Lower leg skin (tissue), 3 donors: ENCODE data around the gene POC1A.
"Not testable (repeated sequence)": the region's sequence is repeated elsewhere in the genome, so short reads cannot be mapped to it uniquely, and the experiment has no call there.

ENCODE experiments used
- CTCF ChIP-seq, 3 donors: fragments of 450-650 bp; IDR thresholded peaks; one replicate each; pipeline ENCODE4 v1.5.1; 2016; ENCODE audit warnings: antibody characterized with exemption in 3 of 3, mild to moderate bottlenecking in 3 of 3, moderate library complexity in 2 of 3
- POLR2A ChIP-seq, 2 donors: fragments of 450-650 bp; IDR thresholded peaks; one replicate each; pipeline ENCODE4 v1.6.1; 2016 to 2017; ENCODE audit warnings: antibody characterized with exemption in 2 of 2, mild to moderate bottlenecking in 1 of 2, moderate library complexity in 1 of 2

- TF ChIP-seq POLR2A, CTCF (IDR thresholded peaks at IDR 0.05): not testable (repeated sequence)
Measured at GRCh38 chr3:52151991-52152390, 2.2 kb downstream of the POC1A start.
